ENCODE results near the gene TTC19. TPM values are rescaled to one million over a fixed set of nuclear protein-coding genes. Genes with fewer than 3 reads are reported as not detected.
"Not testable (repeated sequence)": the region's sequence is repeated elsewhere in the genome, so short reads cannot be mapped to it uniquely, and the experiment has no call there.

TTC19 gene
- total RNA-seq, 3 donors from 2014 or later, result 28.5 to 34.6 (median 29.8) TPM

- H3K27me3 Mint-ChIP-seq (ENCODE audit: low read depth), result peaks cover 9% of the 10 kb centered on the region
- H3K9me3 Mint-ChIP-seq, result no peaks in the 10 kb centered on the region
- no peaks in the 10 kb centered on the region for H3K36me3 Mint-ChIP-seq (ENCODE audit: insufficient read depth)
- no peak for DNase-seq
- no peak overlapping the region for H3K4me3 Mint-ChIP-seq
- no peak for ATAC-seq
- peaks cover 1% of the 10 kb centered on the region for H3K4me1 Mint-ChIP-seq (ENCODE audit: low read depth)
Measured at GRCh38 chr17:15966879-15967248, 32.8 kb upstream of the TTC19 start.

- peaks cover 1% of the 10 kb centered on the region for H3K4me1 Mint-ChIP-seq (ENCODE audit: low read depth)
- no peak overlapping the region for H3K4me3 Mint-ChIP-seq
- peaks cover 9% of the 10 kb centered on the region for H3K27me3 Mint-ChIP-seq (ENCODE audit: low read depth)
- DNase-seq (no peak), ATAC-seq (no peak)
- no peaks in the 10 kb centered on the region for H3K9me3 Mint-ChIP-seq
- no peaks in the 10 kb centered on the region for H3K36me3 Mint-ChIP-seq (ENCODE audit: insufficient read depth)
Measured at GRCh38 chr17:15967706-15968399, 31.8 kb upstream of the TTC19 start.

GRCh38 chr17:15969463-15969862 is 30.2 kb upstream of the TTC19 start:
- no peaks in the 10 kb centered on the region for H3K36me3 Mint-ChIP-seq (ENCODE audit: insufficient read depth)
- H3K4me1 Mint-ChIP-seq (ENCODE audit: low read depth), result peaks cover 1% of the 10 kb centered on the region
- H3K27me3 Mint-ChIP-seq (ENCODE audit: low read depth), result peaks cover 9% of the 10 kb centered on the region
- no peak for DNase-seq
- no peak overlapping the region for H3K4me3 Mint-ChIP-seq
- ATAC-seq, result no peak
- H3K9me3 Mint-ChIP-seq, result no peaks in the 10 kb centered on the region

GRCh38 chr17:15970500-15970899 is 29.1 kb upstream of the TTC19 start:
- peaks cover 2% of the 10 kb centered on the region for H3K36me3 Mint-ChIP-seq (ENCODE audit: insufficient read depth)
- ATAC-seq (no peak), DNase-seq (no peak)
- H3K27me3 Mint-ChIP-seq (ENCODE audit: low read depth), result peaks cover 9% of the 10 kb centered on the region
- no peaks in the 10 kb centered on the region for H3K9me3 Mint-ChIP-seq
- no peak overlapping the region for H3K4me3 Mint-ChIP-seq
- peaks cover 1% of the 10 kb centered on the region for H3K4me1 Mint-ChIP-seq (ENCODE audit: low read depth)

- H3K36me3 Mint-ChIP-seq (ENCODE audit: insufficient read depth), result peaks cover 2% of the 10 kb centered on the region
- H3K9me3 Mint-ChIP-seq, result no peaks in the 10 kb centered on the region
- H3K4me1 Mint-ChIP-seq (ENCODE audit: low read depth), result peaks cover 1% of the 10 kb centered on the region
- no peak overlapping the region for H3K4me3 Mint-ChIP-seq
- DNase-seq (no peak), ATAC-seq (no peak)
- peaks cover 9% of the 10 kb centered on the region for H3K27me3 Mint-ChIP-seq (ENCODE audit: low read depth)
Measured at GRCh38 chr17:15971098-15971678, 28.4 kb upstream of the TTC19 start.

GRCh38 chr17:15971882-15972281 is 27.7 kb upstream of the TTC19 start:
- DNase-seq (no peak), ATAC-seq (no peak)
- Mint-ChIP-seq H3K36me3 (ENCODE audit: insufficient read depth) (peaks cover 5% of the 10 kb centered on the region), H3K4me1 (ENCODE audit: low read depth) (no peaks in the 10 kb centered on the region), H3K27me3 (ENCODE audit: low read depth) (peaks cover 7% of the 10 kb centered on the region), H3K9me3 (no peaks in the 10 kb centered on the region), H3K4me3 (no peak overlapping the region)

- DNase-seq, result no peak
- H3K27me3 Mint-ChIP-seq (ENCODE audit: low read depth), result peaks cover 7% of the 10 kb centered on the region
- no peaks in the 10 kb centered on the region for H3K9me3 Mint-ChIP-seq
- no peak overlapping the region for H3K4me3 Mint-ChIP-seq
- H3K36me3 Mint-ChIP-seq (ENCODE audit: insufficient read depth), result peaks cover 10% of the 10 kb centered on the region
- H3K4me1 Mint-ChIP-seq (ENCODE audit: low read depth), result no peaks in the 10 kb centered on the region
- no peak for ATAC-seq
Measured at GRCh38 chr17:15972497-15972951, 27.1 kb upstream of the TTC19 start.

- Mint-ChIP-seq H3K9me3 (no peaks in the 10 kb centered on the region), H3K4me3 (no peak overlapping the region), H3K36me3 (ENCODE audit: insufficient read depth) (peaks cover 13% of the 10 kb centered on the region), H3K4me1 (ENCODE audit: low read depth) (no peaks in the 10 kb centered on the region), H3K27me3 (ENCODE audit: low read depth) (peaks cover 4% of the 10 kb centered on the region)
- ATAC-seq (no peak), DNase-seq (no peak)
Measured at GRCh38 chr17:15973016-15973415, 26.6 kb upstream of the TTC19 start.

GRCh38 chr17:15973834-15974233 is 25.8 kb upstream of the TTC19 start:
- DNase-seq, result no peak
- ATAC-seq, result no peak
- no peaks in the 10 kb centered on the region for H3K4me1 Mint-ChIP-seq (ENCODE audit: low read depth)
- peaks cover 4% of the 10 kb centered on the region for H3K27me3 Mint-ChIP-seq (ENCODE audit: low read depth)
- H3K9me3 Mint-ChIP-seq, result no peaks in the 10 kb centered on the region
- peaks cover 14% of the 10 kb centered on the region for H3K36me3 Mint-ChIP-seq (ENCODE audit: insufficient read depth)
- no peak overlapping the region for H3K4me3 Mint-ChIP-seq

GRCh38 chr17:15977894-15978293 is 21.7 kb upstream of the TTC19 start:
- DNase-seq (no peak), ATAC-seq (no peak)
- peaks cover 18% of the 10 kb centered on the region for H3K4me1 Mint-ChIP-seq (ENCODE audit: low read depth)
- H3K9me3 Mint-ChIP-seq, result no peaks in the 10 kb centered on the region
- no peak overlapping the region for H3K4me3 Mint-ChIP-seq
- H3K27me3 Mint-ChIP-seq (ENCODE audit: low read depth), result no peaks in the 10 kb centered on the region
- H3K36me3 Mint-ChIP-seq (ENCODE audit: insufficient read depth), result peaks cover 27% of the 10 kb centered on the region

GRCh38 chr17:15978606-15979005 is 21.0 kb upstream of the TTC19 start:
- Mint-ChIP-seq H3K36me3 (ENCODE audit: insufficient read depth) (peaks cover 27% of the 10 kb centered on the region), H3K4me3 (no peak overlapping the region), H3K9me3 (no peaks in the 10 kb centered on the region), H3K27me3 (ENCODE audit: low read depth) (no peaks in the 10 kb centered on the region), H3K4me1 (ENCODE audit: low read depth) (peaks cover 18% of the 10 kb centered on the region)
- no peak for ATAC-seq
- DNase-seq, result no peak

- H3K27me3 Mint-ChIP-seq (ENCODE audit: low read depth); DNase-seq; H3K9me3 Mint-ChIP-seq; H3K4me3 Mint-ChIP-seq; ATAC-seq: not testable (repeated sequence)
- Mint-ChIP-seq H3K36me3 (ENCODE audit: insufficient read depth) (peaks cover 31% of the 10 kb centered on the region), H3K4me1 (ENCODE audit: low read depth) (peaks cover 18% of the 10 kb centered on the region)
Measured at GRCh38 chr17:15979013-15979412, 20.6 kb upstream of the TTC19 start.

- peak; percentile 99 to 100 for ATAC-seq
- Mint-ChIP-seq H3K27me3 (ENCODE audit: low read depth) (no peaks in the 10 kb centered on the region), H3K4me3 (no peak overlapping the region), H3K36me3 (ENCODE audit: insufficient read depth) (peaks cover 33% of the 10 kb centered on the region), H3K4me1 (ENCODE audit: low read depth) (peaks cover 18% of the 10 kb centered on the region), H3K9me3 (no peaks in the 10 kb centered on the region)
- DNase-seq, result no peak
Measured at GRCh38 chr17:15981208-15981607, 18.4 kb upstream of the TTC19 start.

GRCh38 chr17:15981646-15982580 is 17.7 kb upstream of the TTC19 start:
- no peaks in the 10 kb centered on the region for H3K27me3 Mint-ChIP-seq (ENCODE audit: low read depth)
- H3K36me3 Mint-ChIP-seq (ENCODE audit: insufficient read depth), result peaks cover 34% of the 10 kb centered on the region
- H3K4me1 Mint-ChIP-seq (ENCODE audit: low read depth), result peaks cover 18% of the 10 kb centered on the region
- ATAC-seq (no peak), DNase-seq (no peak)
- H3K9me3 Mint-ChIP-seq, result no peaks in the 10 kb centered on the region
- H3K4me3 Mint-ChIP-seq, result no peak overlapping the region
